ENCODE measurements around the gene ANKRD16. TPM values are rescaled to one million over a fixed set of nuclear protein-coding genes. Genes with fewer than 3 reads are reported as not detected.

ANKRD16 gene
- total and polyA plus RNA-seq, 2 experiments from 2014 or later: 6.4 to 16.1 TPM

DNA sequence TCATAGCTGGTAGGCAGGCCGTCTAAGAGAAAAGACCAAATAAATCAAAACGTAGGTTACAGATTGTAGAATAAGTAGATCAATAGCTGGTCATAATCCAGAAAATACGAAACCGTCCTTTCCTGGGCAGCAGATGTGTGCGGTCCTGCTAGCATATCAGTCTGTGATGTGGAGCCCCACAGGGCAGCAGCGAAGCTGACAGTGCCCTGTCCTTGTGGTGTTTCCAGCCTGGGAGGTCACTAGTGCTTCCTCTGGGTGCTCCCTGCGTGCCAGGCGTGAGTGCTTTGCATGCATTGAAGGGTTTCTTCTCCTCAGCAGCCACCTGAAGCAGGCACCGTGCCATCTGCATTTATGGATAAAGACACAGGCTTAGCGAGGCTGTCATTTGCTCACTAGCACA is 45.9 kb upstream of the ANKRD16 start (continued):
- TF ChIP-seq, protein P1, sequence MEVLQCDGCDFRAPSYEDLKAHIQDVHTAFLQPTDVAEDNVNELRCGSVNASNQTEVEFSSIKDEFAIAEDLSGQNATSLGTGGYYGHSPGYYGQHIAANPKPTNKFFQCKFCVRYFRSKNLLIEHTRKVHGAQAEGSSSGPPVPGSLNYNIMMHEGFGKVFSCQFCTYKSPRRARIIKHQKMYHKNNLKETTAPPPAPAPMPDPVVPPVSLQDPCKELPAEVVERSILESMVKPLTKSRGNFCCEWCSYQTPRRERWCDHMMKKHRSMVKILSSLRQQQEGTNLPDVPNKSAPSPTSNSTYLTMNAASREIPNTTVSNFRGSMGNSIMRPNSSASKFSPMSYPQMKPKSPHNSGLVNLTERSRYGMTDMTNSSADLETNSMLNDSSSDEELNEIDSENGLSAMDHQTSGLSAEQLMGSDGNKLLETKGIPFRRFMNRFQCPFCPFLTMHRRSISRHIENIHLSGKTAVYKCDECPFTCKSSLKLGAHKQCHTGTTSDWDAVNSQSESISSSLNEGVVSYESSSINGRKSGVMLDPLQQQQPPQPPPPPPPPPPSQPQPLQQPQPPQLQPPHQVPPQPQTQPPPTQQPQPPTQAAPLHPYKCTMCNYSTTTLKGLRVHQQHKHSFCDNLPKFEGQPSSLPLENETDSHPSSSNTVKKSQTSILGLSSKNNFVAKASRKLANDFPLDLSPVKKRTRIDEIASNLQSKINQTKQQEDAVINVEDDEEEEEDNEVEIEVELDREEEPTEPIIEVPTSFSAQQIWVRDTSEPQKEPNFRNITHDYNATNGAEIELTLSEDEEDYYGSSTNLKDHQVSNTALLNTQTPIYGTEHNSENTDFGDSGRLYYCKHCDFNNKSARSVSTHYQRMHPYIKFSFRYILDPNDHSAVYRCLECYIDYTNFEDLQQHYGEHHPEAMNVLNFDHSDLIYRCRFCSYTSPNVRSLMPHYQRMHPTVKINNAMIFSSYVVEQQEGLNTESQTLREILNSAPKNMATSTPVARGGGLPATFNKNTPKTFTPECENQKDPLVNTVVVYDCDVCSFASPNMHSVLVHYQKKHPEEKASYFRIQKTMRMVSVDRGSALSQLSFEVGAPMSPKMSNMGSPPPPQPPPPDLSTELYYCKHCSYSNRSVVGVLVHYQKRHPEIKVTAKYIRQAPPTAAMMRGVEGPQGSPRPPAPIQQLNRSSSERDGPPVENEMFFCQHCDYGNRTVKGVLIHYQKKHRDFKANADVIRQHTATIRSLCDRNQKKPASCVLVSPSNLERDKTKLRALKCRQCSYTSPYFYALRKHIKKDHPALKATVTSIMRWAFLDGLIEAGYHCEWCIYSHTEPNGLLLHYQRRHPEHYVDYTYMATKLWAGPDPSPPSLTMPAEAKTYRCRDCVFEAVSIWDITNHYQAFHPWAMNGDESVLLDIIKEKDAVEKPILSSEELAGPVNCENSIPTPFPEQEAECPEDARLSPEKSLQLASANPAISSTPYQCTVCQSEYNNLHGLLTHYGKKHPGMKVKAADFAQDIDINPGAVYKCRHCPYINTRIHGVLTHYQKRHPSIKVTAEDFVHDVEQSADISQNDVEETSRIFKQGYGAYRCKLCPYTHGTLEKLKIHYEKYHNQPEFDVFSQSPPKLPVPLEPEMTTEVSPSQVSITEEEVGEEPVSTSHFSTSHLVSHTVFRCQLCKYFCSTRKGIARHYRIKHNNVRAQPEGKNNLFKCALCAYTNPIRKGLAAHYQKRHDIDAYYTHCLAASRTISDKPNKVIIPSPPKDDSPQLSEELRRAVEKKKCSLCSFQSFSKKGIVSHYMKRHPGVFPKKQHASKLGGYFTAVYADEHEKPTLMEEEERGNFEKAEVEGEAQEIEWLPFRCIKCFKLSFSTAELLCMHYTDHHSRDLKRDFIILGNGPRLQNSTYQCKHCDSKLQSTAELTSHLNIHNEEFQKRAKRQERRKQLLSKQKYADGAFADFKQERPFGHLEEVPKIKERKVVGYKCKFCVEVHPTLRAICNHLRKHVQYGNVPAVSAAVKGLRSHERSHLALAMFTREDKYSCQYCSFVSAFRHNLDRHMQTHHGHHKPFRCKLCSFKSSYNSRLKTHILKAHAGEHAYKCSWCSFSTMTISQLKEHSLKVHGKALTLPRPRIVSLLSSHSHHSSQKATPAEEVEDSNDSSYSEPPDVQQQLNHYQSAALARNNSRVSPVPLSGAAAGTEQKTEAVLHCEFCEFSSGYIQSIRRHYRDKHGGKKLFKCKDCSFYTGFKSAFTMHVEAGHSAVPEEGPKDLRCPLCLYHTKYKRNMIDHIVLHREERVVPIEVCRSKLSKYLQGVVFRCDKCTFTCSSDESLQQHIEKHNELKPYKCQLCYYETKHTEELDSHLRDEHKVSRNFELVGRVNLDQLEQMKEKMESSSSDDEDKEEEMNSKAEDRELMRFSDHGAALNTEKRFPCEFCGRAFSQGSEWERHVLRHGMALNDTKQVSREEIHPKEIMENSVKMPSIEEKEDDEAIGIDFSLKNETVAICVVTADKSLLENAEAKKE (CRISPR knock-in tag; IDR thresholded peaks at IDR 0.05): no peak
- TF ChIP-seq, protein P2, sequence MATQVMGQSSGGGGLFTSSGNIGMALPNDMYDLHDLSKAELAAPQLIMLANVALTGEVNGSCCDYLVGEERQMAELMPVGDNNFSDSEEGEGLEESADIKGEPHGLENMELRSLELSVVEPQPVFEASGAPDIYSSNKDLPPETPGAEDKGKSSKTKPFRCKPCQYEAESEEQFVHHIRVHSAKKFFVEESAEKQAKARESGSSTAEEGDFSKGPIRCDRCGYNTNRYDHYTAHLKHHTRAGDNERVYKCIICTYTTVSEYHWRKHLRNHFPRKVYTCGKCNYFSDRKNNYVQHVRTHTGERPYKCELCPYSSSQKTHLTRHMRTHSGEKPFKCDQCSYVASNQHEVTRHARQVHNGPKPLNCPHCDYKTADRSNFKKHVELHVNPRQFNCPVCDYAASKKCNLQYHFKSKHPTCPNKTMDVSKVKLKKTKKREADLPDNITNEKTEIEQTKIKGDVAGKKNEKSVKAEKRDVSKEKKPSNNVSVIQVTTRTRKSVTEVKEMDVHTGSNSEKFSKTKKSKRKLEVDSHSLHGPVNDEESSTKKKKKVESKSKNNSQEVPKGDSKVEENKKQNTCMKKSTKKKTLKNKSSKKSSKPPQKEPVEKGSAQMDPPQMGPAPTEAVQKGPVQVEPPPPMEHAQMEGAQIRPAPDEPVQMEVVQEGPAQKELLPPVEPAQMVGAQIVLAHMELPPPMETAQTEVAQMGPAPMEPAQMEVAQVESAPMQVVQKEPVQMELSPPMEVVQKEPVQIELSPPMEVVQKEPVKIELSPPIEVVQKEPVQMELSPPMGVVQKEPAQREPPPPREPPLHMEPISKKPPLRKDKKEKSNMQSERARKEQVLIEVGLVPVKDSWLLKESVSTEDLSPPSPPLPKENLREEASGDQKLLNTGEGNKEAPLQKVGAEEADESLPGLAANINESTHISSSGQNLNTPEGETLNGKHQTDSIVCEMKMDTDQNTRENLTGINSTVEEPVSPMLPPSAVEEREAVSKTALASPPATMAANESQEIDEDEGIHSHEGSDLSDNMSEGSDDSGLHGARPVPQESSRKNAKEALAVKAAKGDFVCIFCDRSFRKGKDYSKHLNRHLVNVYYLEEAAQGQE (IDR thresholded peaks at IDR 0.05; ENCODE audit: unreplicated experiment): no peak

DNA sequence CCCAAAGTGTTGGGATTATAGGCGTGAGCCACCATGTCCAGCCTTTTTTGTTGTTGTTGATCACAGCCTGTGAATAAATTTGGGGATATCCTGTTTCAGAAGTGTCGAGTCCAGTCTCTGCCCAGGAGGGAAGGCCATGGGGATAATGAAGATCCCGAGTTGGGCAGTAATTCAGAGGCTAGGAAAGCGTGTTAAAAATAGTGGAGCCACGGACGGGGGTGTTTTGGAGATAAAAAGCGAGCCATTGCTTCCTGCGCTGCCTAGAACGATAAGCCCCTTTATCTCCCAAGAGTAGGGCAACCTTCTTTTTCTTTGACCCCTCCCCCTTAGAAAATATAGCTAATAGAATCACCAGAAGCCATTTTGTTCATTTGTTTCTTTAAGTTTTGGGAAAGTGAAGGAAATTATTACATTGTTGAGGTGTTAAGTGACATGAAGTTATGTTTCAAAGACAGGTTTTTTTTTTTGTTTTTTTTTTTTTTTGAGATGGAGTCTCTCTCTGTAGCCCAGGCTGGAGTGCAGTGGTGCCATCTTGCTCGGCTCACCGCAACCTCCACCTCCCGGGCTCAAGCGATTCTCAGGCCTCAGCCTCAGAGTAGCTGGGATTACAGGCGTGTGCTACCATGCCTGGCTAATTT is 44.3 kb upstream of the ANKRD16 start:
- H3K4me3 Mint-ChIP-seq: no peak overlapping the region
- no peak for ATAC-seq
- no peak for TF ChIP-seq ZNF114 (CRISPR knock-in tag; IDR thresholded peaks at IDR 0.05)
- TF ChIP-seq CREB1 (CRISPR knock-in tag; IDR thresholded peaks at IDR 0.05; ENCODE audit: low read depth): no peak
- TF ChIP-seq, protein P1 (CRISPR knock-in tag; IDR thresholded peaks at IDR 0.05): no peak
- no peak for TF ChIP-seq EZH2phosphoT487 (IDR thresholded peaks at IDR 0.05; ENCODE audit: unreplicated experiment)

More for the DNA sequence above, 44.3 kb upstream of the ANKRD16 start:
- Histone ChIP-seq H3K9me2 (ENCODE audit: insufficient read depth) (no peaks in the 10 kb centered on the region), H3K4me1 (ENCODE audit: insufficient read depth) (no peaks in the 10 kb centered on the region), H3F3A (replicated peaks; ENCODE audit: low read depth) (no peaks in the 10 kb centered on the region), H3K4me3 (no peak overlapping the region), H4K20me1 (replicated peaks; ENCODE audit: insufficient read depth) (peaks cover 8% of the 10 kb centered on the region), H3K36me3 (ENCODE audit: insufficient read depth) (peaks cover 39% of the 10 kb centered on the region; the same call in 1 of the 2 replicates), H3K79me2 (replicated peaks; ENCODE audit: insufficient read depth) (no peaks in the 10 kb centered on the region), H3K4me2 (no peak overlapping the region), H3K27me3 (ENCODE audit: insufficient read depth) (no peaks in the 10 kb centered on the region), H3K27ac (ENCODE audit: low read depth) (no peak overlapping the region), H2AFZ (no peak overlapping the region)
- Mint-ChIP-seq H3K36me3 (ENCODE audit: low read depth) (peaks cover 68% of the 10 kb centered on the region), H3K4me1 (no peaks in the 10 kb centered on the region), H3K27me3 (ENCODE audit: insufficient read depth, low read depth, poor library complexity) (peaks cover 4% of the 10 kb centered on the region), H3K27ac (no peak overlapping the region), H3K9me3 (no peaks in the 10 kb centered on the region)
- DNase-seq (ENCODE audit: low spot score): no peak

Data from GM23338 (cell line).